MCF 10A (cell line): ENCODE results near the gene NELFA. TPM values are rescaled to one million over a fixed set of nuclear protein-coding genes. Genes with fewer than 3 reads are reported as not detected.

ENCODE experiments used
- BruUV-seq: library from RNA; stranded (reverse); fragments of 400-500 nt; replicated peaks from 2 replicates; lab custom pipeline; 2021; lab: Mats Ljungman, UMichigan
- CTCF ChIA-PET: fragments of 300-600 bp; sonication (Branson Sonifier 250); formaldehyde crosslinking; extraction: SDS; loops from one replicate; lab custom pipeline; 2021; ENCODE audit warnings: antibody characterized with exemption, inconsistent platforms; lab: Yijun Ruan, JAX
- POLR2A ChIA-PET: fragments of 300-600, 350-650 bp; sonication (Branson Sonifier 250); formaldehyde crosslinking; extraction: SDS; loops from one replicate; lab custom pipeline; 2020; ENCODE audit warnings: antibody characterized with exemption, inconsistent platforms; lab: Yijun Ruan, JAX
- DNase-seq: peaks from one replicate; pipeline ENCODE4 v3.0.0-alpha.2; 2018; ENCODE audit not compliant: unreplicated experiment
- H3K27ac Mint-ChIP-seq: one replicate; pipeline ENCODE4 v1.8.0; 2022; ENCODE audit warnings: mild to moderate bottlenecking, low read depth, mixed read lengths; ENCODE audit not compliant: unreplicated experiment
- H3K27me3 Mint-ChIP-seq: one replicate; pipeline ENCODE4 v1.8.0; 2022; ENCODE audit warnings: mixed read lengths; ENCODE audit not compliant: insufficient read depth, unreplicated experiment
- H3K36me3 Mint-ChIP-seq: one replicate; pipeline ENCODE4 v1.8.0; 2022; ENCODE audit warnings: mild to moderate bottlenecking, moderate library complexity, mixed read lengths; ENCODE audit not compliant: insufficient read depth, unreplicated experiment
- H3K4me1 Mint-ChIP-seq: one replicate; pipeline ENCODE4 v1.8.0; 2022; ENCODE audit warnings: mixed read lengths; ENCODE audit not compliant: insufficient read depth, unreplicated experiment
- H3K4me3 Mint-ChIP-seq: one replicate; pipeline ENCODE4 v1.8.0; 2022; ENCODE audit warnings: mild to moderate bottlenecking, moderate library complexity, mixed read lengths; ENCODE audit not compliant: unreplicated experiment
- H3K9me3 Mint-ChIP-seq: one replicate; pipeline ENCODE4 v1.8.0; 2022; ENCODE audit warnings: mixed read lengths; ENCODE audit not compliant: unreplicated experiment
- CTCF ChIP-seq: fragments of 200-600 bp; IDR thresholded peaks from one replicate; pipeline ENCODE4 v1.8.0; 2022; ENCODE audit warnings: antibody characterized with exemption, mild to moderate bottlenecking; ENCODE audit not compliant: unreplicated experiment
- intact Hi-C: fragments of 100-400 bp; cut with micrococcal nuclease; formaldehyde crosslinking; loops from 2 replicates; pipeline ENCODE4 v1.14.1; 2022
- total RNA-seq: library from RNA; stranded (reverse); gene quantifications from 2 replicates; pipeline ENCODE4 v1.2.3, GENCODE V29; 2022

Gene NELFA
- total RNA-seq, 1 experiment from 2014 or later, result 36.2 TPM

GRCh38 chr4:2042947-2043395 is 34.2 kb upstream of the NELFA start:
- Mint-ChIP-seq H3K4me3 (peak overlapping the region; percentile 61), H3K27me3 (no peaks in the 10 kb centered on the region), H3K36me3 (no peaks in the 10 kb centered on the region), H3K27ac (no peak overlapping the region), H3K9me3 (no peaks in the 10 kb centered on the region), H3K4me1 (peaks cover 13% of the 10 kb centered on the region)
- DNase-seq, result no peak
- no TSS peak for BruUV-seq
- intact Hi-C loops, result no loop called here
- CTCF ChIA-PET, result no interaction called here
- TF ChIP-seq CTCF, result no peak
- POLR2A ChIA-PET, result interaction anchor here (0.5 kb wide), 1 partner anchor 824 kb away, joined by 3 read pairs; no protein-coding TSS in a partner anchor

- DNase-seq, result no peak
- TF ChIP-seq CTCF, result no peak
- Mint-ChIP-seq H3K4me1 (peaks cover 13% of the 10 kb centered on the region), H3K36me3 (no peaks in the 10 kb centered on the region), H3K9me3 (no peaks in the 10 kb centered on the region), H3K4me3 (peak overlapping the region; percentile 86), H3K27me3 (no peaks in the 10 kb centered on the region), H3K27ac (no peak overlapping the region)
- BruUV-seq, result no TSS peak
- ChIA-PET CTCF (no interaction called here), POLR2A (no interaction called here)
- intact Hi-C loops, result no loop called here
These were observed 33.6 kb upstream of the NELFA start for GRCh38 chr4:2042204-2042946.

- no peak for TF ChIP-seq CTCF
- H3K36me3 Mint-ChIP-seq, result no peaks in the 10 kb centered on the region
- BruUV-seq, result no TSS peak
- intact Hi-C loops, result no loop called here
- H3K27ac Mint-ChIP-seq, result no peak overlapping the region
- peak; percentile 79 for DNase-seq
- ChIA-PET POLR2A (no interaction called here), CTCF (interaction anchor here (0.6 to 0.9 kb wide), 2 partner anchors 29 to 95 kb away, joined by 3 read pairs; no protein-coding TSS in a partner anchor)
- peak overlapping the region; percentile 86 for H3K4me3 Mint-ChIP-seq
- H3K27me3 Mint-ChIP-seq, result no peaks in the 10 kb centered on the region
- peaks cover 13% of the 10 kb centered on the region for H3K4me1 Mint-ChIP-seq
- H3K9me3 Mint-ChIP-seq, result no peaks in the 10 kb centered on the region
These were observed 32.7 kb upstream of the NELFA start for GRCh38 chr4:2041239-2042130.
